H1 (cell line): ENCODE measurements around the gene AGPAT2. TPM values are rescaled to one million over a fixed set of nuclear protein-coding genes. Genes with fewer than 3 reads are reported as not detected.

Source experiments
- EGR1 ChIP-seq: IDR thresholded peaks from 2 replicates; pipeline ENCODE4 v1.6.1; 2011; ENCODE audit warnings: low read depth, low read length, borderline replicate concordance
- KDM5A ChIP-seq: fragments of 200-600 bp; IDR thresholded peaks from 2 replicates; pipeline ENCODE4 v1.7.1; 2012; ENCODE audit warnings: mild to moderate bottlenecking, low read length, inconsistent platforms, mixed read lengths
- PHF8 ChIP-seq: fragments of 200-600 bp; sonication (generic); conservative IDR thresholded peaks from 2 replicates; pipeline ENCODE4 v1.7.1; 2012; ENCODE audit warnings: low read depth, mild to moderate bottlenecking, inconsistent platforms, low read length, moderate library complexity
- RNF2 ChIP-seq: fragments of 200-900, 300-1000 bp; sonication (generic); IDR thresholded peaks from 2 replicates; pipeline ENCODE4 v1.7.1; 2016; ENCODE audit warnings: borderline replicate concordance, low read depth, mild to moderate bottlenecking, antibody characterized with exemption, low read length; ENCODE audit not compliant: poor library complexity, severe bottlenecking; ENCODE audit errors: missing control alignments
- TAF7 ChIP-seq: optimal IDR thresholded peaks from 2 replicates; pipeline ENCODE3; 2011; ENCODE audit warnings: low read depth, mild to moderate bottlenecking, inconsistent platforms, low read length, moderate library complexity, borderline replicate concordance
- polyA plus RNA-seq, 7 experiments: library from polyadenylated mRNA; depleted of rRNA in 3 of 7; stranded (reverse) in 5 of 7; unstranded in 2 of 7; fragments of >200 nt in 5 of 7; fragments of 200-250 nt in 2 of 7; gene quantifications; 1 replicate in 5 of 7; 2 replicates in 1 of 7; 4 replicates in 1 of 7; pipeline versions ENCODE4 v1.2.1 to v1.2.3, GENCODE V29; 2011 to 2013; ENCODE audit warnings: missing spikeins in 2 of 7, mixed read lengths in 2 of 7
- total RNA-seq: library from RNA; stranded (reverse); fragmentation: NEBNext Ultra II Directional; extraction: Animal tissue kit (Norgen Biotek cat#: 25700); gene quantifications from 2 replicates; pipeline ENCODE4 v1.2.1, GENCODE V29; 2021
- TF ChIP-seq, protein P1 (sequence below): fragments of 300-600 bp; sonication (generic); IDR thresholded peaks from 2 replicates; pipeline ENCODE4 v1.7.1; 2012; ENCODE audit warnings: low read length, moderate library complexity, mild to moderate bottlenecking, inconsistent platforms; ENCODE audit not compliant: insufficient replicate concordance

The AGPAT2 gene
- total and polyA plus RNA-seq, 2 of the 8 experiments (the other 6 are each of a cell fraction or from before 2014, with no cell fraction given), result 31.6 to 37.6 TPM

DNA sequence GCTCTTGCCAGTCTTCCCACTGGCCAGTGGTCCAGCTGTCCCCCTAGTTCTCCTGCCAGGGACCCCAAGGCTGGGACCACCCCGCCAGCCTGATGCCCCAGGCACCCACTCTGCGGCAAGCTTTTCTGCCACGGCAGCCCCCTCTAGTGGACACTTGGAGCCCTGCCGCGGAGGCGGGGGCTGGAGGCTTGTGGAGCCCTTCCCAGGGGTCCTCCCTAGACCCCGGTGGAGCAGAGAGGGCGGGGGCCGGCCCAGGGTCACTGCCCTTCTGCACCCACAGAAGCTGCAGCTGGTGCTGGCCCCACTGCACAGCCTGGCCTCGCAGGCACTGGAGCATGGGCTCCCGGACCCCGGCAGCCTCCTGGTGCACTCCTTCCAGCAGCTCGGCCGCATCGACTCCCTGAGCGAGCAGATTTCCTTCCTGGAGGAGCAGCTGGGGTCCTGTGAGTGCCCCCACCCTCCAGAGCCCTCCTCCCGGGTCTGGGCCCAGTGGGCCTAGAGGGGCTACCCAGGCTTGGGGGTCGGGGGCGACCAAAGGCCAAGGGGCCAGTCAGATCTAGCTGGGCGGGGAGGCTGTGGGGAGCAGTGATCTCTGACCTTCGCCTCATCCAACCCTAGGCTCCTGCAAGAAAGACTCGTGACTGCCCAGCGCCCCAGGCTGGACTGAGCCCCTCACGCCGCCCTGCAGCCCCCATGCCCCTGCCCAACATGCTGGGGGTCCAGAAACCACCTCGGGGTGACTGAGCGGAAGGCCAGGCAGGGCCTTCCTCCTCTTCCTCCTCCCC lies 15.4 kb downstream of the AGPAT2 start (continued):
- TF ChIP-seq, protein P1, sequence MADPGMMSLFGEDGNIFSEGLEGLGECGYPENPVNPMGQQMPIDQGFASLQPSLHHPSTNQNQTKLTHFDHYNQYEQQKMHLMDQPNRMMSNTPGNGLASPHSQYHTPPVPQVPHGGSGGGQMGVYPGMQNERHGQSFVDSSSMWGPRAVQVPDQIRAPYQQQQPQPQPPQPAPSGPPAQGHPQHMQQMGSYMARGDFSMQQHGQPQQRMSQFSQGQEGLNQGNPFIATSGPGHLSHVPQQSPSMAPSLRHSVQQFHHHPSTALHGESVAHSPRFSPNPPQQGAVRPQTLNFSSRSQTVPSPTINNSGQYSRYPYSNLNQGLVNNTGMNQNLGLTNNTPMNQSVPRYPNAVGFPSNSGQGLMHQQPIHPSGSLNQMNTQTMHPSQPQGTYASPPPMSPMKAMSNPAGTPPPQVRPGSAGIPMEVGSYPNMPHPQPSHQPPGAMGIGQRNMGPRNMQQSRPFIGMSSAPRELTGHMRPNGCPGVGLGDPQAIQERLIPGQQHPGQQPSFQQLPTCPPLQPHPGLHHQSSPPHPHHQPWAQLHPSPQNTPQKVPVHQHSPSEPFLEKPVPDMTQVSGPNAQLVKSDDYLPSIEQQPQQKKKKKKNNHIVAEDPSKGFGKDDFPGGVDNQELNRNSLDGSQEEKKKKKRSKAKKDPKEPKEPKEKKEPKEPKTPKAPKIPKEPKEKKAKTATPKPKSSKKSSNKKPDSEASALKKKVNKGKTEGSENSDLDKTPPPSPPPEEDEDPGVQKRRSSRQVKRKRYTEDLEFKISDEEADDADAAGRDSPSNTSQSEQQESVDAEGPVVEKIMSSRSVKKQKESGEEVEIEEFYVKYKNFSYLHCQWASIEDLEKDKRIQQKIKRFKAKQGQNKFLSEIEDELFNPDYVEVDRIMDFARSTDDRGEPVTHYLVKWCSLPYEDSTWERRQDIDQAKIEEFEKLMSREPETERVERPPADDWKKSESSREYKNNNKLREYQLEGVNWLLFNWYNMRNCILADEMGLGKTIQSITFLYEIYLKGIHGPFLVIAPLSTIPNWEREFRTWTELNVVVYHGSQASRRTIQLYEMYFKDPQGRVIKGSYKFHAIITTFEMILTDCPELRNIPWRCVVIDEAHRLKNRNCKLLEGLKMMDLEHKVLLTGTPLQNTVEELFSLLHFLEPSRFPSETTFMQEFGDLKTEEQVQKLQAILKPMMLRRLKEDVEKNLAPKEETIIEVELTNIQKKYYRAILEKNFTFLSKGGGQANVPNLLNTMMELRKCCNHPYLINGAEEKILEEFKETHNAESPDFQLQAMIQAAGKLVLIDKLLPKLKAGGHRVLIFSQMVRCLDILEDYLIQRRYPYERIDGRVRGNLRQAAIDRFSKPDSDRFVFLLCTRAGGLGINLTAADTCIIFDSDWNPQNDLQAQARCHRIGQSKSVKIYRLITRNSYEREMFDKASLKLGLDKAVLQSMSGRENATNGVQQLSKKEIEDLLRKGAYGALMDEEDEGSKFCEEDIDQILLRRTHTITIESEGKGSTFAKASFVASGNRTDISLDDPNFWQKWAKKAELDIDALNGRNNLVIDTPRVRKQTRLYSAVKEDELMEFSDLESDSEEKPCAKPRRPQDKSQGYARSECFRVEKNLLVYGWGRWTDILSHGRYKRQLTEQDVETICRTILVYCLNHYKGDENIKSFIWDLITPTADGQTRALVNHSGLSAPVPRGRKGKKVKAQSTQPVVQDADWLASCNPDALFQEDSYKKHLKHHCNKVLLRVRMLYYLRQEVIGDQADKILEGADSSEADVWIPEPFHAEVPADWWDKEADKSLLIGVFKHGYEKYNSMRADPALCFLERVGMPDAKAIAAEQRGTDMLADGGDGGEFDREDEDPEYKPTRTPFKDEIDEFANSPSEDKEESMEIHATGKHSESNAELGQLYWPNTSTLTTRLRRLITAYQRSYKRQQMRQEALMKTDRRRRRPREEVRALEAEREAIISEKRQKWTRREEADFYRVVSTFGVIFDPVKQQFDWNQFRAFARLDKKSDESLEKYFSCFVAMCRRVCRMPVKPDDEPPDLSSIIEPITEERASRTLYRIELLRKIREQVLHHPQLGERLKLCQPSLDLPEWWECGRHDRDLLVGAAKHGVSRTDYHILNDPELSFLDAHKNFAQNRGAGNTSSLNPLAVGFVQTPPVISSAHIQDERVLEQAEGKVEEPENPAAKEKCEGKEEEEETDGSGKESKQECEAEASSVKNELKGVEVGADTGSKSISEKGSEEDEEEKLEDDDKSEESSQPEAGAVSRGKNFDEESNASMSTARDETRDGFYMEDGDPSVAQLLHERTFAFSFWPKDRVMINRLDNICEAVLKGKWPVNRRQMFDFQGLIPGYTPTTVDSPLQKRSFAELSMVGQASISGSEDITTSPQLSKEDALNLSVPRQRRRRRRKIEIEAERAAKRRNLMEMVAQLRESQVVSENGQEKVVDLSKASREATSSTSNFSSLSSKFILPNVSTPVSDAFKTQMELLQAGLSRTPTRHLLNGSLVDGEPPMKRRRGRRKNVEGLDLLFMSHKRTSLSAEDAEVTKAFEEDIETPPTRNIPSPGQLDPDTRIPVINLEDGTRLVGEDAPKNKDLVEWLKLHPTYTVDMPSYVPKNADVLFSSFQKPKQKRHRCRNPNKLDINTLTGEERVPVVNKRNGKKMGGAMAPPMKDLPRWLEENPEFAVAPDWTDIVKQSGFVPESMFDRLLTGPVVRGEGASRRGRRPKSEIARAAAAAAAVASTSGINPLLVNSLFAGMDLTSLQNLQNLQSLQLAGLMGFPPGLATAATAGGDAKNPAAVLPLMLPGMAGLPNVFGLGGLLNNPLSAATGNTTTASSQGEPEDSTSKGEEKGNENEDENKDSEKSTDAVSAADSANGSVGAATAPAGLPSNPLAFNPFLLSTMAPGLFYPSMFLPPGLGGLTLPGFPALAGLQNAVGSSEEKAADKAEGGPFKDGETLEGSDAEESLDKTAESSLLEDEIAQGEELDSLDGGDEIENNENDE, result no peak
- TF ChIP-seq PHF8 (no peak), RNF2 (no peak), KDM5A (no peak), TAF7 (no peak), EGR1 (peak; percentile 58; the same call in 1 of the 2 replicates)
